Measurements from ENCODE around the gene STX8. TPM values are rescaled to one million over a fixed set of nuclear protein-coding genes. Genes with fewer than 3 reads are reported as not detected.

The STX8 gene
- total RNA-seq, 1 experiment from 2014 or later = 49.0 TPM

DNA sequence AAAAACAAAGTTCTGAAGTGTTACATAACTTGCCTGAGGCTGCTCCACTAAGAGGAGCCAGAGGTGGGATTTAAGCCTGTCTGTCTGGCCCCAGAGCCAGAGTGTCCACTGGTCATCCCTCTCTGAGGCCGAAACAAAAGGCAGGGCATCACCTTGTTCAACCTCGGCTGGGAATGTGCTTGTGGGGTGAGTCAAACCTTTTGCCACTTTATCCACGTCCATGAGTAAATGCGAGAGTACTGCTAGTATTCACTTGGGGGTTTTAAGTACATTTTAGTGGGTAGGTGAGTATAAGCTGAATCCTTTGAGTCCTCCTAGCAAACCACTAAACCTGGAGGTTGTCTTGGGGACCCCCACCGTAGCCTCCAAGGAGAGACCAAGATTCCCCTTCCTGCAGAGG, 103.5 kb downstream of the STX8 start:
- Mint-ChIP-seq H3K27ac (ENCODE audit: low read depth, unreplicated experiment) (no peak overlapping the region), H3K36me3 (ENCODE audit: insufficient read depth, unreplicated experiment) (no peaks in the 10 kb centered on the region), H3K4me1 (ENCODE audit: insufficient read depth, unreplicated experiment) (no peaks in the 10 kb centered on the region), H3K27me3 (ENCODE audit: insufficient read depth, unreplicated experiment) (no peaks in the 10 kb centered on the region), H3K9me3 (ENCODE audit: unreplicated experiment) (no peaks in the 10 kb centered on the region), H3K4me3 (ENCODE audit: unreplicated experiment) (no peak overlapping the region)
- POLR2A ChIA-PET = no interaction called here
- no TSS peak for BruUV-seq (replicated peaks)
- intact Hi-C loops (cut with micrococcal nuclease) = no loop called here
- no peak for TF ChIP-seq CTCF (IDR thresholded peaks at IDR 0.05; ENCODE audit: unreplicated experiment)
- CTCF ChIA-PET = no interaction called here
- DNase-seq (ENCODE audit: unreplicated experiment) = no peak

DNA sequence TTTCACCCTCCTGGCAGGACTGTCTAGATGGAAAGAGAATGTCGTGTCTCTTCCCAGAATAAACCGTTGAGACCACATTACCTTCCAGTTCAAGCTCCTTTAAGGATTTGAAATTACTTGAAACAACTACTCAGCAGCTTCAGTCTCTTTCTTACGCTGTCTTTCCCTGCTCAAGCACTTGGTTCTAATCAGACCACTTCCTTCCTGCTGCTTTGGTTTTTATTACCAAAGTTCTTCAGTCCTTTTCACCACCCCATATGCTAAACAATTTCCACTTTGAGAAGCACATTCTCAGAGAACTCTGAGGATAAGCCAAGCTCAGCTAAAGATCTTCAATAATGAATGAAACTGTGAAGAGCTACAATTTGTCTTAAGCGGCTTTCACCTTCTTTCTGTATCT, 105.4 kb downstream of the STX8 start:
- H3K4me3 Mint-ChIP-seq (ENCODE audit: unreplicated experiment) = no peak overlapping the region
- intact Hi-C loops (cut with micrococcal nuclease) = no loop called here
- H3K4me1 Mint-ChIP-seq (ENCODE audit: insufficient read depth, unreplicated experiment) = no peaks in the 10 kb centered on the region
- TF ChIP-seq CTCF (IDR thresholded peaks at IDR 0.05; ENCODE audit: unreplicated experiment) = no peak
- H3K27ac Mint-ChIP-seq (ENCODE audit: low read depth, unreplicated experiment) = no peak overlapping the region
- DNase-seq (ENCODE audit: unreplicated experiment) = no peak
- no TSS peak for BruUV-seq (replicated peaks)
- ChIA-PET CTCF (interaction anchor here (0.6 kb wide), 2 partner anchors 14 to 17 kb away, joined by 3 read pairs; no protein-coding TSS in a partner anchor), POLR2A (no interaction called here)
- H3K36me3 Mint-ChIP-seq (ENCODE audit: insufficient read depth, unreplicated experiment) = no peaks in the 10 kb centered on the region
- H3K9me3 Mint-ChIP-seq (ENCODE audit: unreplicated experiment) = no peaks in the 10 kb centered on the region
- H3K27me3 Mint-ChIP-seq (ENCODE audit: insufficient read depth, unreplicated experiment) = no peaks in the 10 kb centered on the region

DNA sequence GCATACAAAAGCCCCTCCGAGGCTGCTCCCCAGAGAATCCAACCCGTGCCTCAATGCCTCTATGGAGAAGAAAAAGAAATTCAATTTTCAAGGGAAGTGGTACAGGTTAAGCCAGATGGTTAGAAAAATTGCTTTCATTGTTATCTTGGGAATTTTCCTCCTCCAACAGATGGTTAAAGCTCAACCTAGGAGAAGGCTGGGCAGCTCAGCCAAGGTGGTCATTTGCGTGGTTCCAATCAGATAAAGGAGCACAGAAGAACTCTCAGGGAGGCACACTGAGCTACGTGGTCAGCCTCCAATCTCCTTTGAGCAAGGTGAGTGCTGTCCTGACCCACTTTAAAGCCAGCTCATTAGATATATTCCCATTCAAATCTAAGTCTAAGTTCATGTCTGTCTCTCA, 106.7 kb downstream of the STX8 start:
- DNase-seq (ENCODE audit: unreplicated experiment) = no peak
- BruUV-seq (replicated peaks) = no TSS peak
- POLR2A ChIA-PET = no interaction called here
- Mint-ChIP-seq H3K27me3 (ENCODE audit: insufficient read depth, unreplicated experiment) (no peaks in the 10 kb centered on the region), H3K4me1 (ENCODE audit: insufficient read depth, unreplicated experiment) (no peaks in the 10 kb centered on the region), H3K9me3 (ENCODE audit: unreplicated experiment) (no peaks in the 10 kb centered on the region), H3K27ac (ENCODE audit: low read depth, unreplicated experiment) (no peak overlapping the region), H3K36me3 (ENCODE audit: insufficient read depth, unreplicated experiment) (no peaks in the 10 kb centered on the region), H3K4me3 (ENCODE audit: unreplicated experiment) (no peak overlapping the region)
- no peak for TF ChIP-seq CTCF (IDR thresholded peaks at IDR 0.05; ENCODE audit: unreplicated experiment)
- CTCF ChIA-PET = interaction anchor here (0.8 kb wide), 1 partner anchor 257 kb away, joined by 3 read pairs; no protein-coding TSS in a partner anchor
- intact Hi-C loops (cut with micrococcal nuclease) = no loop called here

- CTCF ChIA-PET = interaction anchor here (0.8 kb wide), 1 partner anchor 258 kb away, joined by 3 read pairs; no protein-coding TSS in a partner anchor
- H3K27me3 Mint-ChIP-seq (ENCODE audit: insufficient read depth, unreplicated experiment) = no peaks in the 10 kb centered on the region
- no peaks in the 10 kb centered on the region for H3K4me1 Mint-ChIP-seq (ENCODE audit: insufficient read depth, unreplicated experiment)
- TF ChIP-seq CTCF (IDR thresholded peaks at IDR 0.05; ENCODE audit: unreplicated experiment) = no peak
- POLR2A ChIA-PET = no interaction called here
- no peak overlapping the region for H3K27ac Mint-ChIP-seq (ENCODE audit: low read depth, unreplicated experiment)
- BruUV-seq (replicated peaks) = no TSS peak
- no peak for DNase-seq (ENCODE audit: unreplicated experiment)
- H3K9me3 Mint-ChIP-seq (ENCODE audit: unreplicated experiment) = no peaks in the 10 kb centered on the region
- H3K4me3 Mint-ChIP-seq (ENCODE audit: unreplicated experiment) = no peak overlapping the region
- intact Hi-C loops (cut with micrococcal nuclease) = no loop called here
- no peaks in the 10 kb centered on the region for H3K36me3 Mint-ChIP-seq (ENCODE audit: insufficient read depth, unreplicated experiment)
Observed at GRCh38 chr17:9468532-9468931, 107.1 kb downstream of the STX8 start.

All from MCF 10A (cell line).